Erythroblast (primary cell): ENCODE results near the gene SPDYE4.

Source experiments
- DNase-seq, 2 experiments: peaks; one replicate each; lab custom pipeline; 2025; lab: John Stamatoyannopoulos, UW
- GATA1 ChIP-seq: IDR thresholded peaks from 2 replicates; pipeline ENCODE4 v1.6.1; 2011; ENCODE audit warnings: low read depth, mild to moderate bottlenecking, control low read depth, low read length, moderate library complexity
- POLR2A ChIP-seq: IDR thresholded peaks from 2 replicates; pipeline ENCODE4 v1.6.1; 2011; ENCODE audit warnings: mild to moderate bottlenecking, low read length

The SPDYE4 gene

DNA sequence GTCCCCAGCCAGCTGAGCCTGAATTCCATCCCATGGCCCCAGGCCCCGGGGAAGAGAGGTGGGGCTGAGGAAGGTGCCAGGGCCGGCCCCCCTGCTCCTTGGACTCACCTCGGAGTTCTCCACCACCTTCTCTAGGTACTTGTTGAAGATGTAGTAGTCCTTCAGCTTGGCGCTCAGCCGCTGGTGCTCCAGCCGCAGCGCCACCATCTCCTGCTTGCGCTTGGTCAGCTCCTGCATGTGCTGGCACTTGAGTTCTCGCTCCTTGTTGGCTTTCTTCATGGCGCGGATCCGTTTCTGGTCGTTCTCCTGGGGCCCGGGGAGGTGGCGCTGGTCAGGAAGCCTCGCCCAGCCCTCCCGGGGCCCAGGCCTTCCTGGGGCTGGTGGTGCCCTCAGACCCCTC is 17.0 kb downstream of the SPDYE4 start:
- DNase-seq, result no peak
- TF ChIP-seq GATA1 (no peak), POLR2A (no peak)

DNA sequence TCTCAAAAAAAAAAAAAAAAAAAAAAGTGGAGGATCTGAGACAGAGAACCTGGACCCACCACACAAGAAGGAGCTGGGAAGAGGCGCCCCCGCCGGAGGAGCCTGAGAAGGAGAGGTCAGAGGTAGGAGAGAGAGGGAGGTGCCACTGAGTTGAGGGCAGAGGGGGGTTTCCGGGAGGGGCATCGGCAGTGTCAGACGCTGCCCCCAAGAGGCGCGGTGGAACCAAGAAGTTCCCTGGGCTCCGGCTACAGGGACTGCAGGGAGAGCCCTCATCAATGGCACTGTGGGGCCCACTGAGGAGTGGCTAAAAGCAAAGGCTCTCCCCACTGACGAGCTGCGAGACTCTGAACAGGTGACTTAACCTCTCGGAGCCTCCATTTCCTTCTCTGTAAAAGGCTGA is 17.9 kb downstream of the SPDYE4 start:
- no peak for DNase-seq

DNA sequence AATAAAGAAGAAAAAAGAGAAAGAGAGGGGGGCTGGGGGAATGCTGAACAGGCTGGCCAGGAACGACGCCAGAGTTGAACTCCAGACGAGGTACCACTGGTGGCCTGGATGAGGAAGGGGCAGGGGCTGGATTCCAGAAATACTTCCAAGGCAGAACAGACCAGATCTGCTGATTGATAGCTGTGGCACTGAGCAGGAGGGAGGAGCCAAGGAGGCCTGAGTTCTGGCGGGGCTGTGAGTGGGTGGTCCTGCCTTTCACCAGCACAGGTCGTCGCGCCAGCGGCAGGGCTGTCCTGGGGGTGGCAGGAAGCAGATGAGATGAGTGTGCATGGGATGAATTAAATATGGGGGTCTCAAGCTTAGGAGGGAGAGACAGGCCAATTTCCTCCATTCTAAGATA is 19.2 kb downstream of the SPDYE4 start:
- no peak for TF ChIP-seq POLR2A
- TF ChIP-seq GATA1, result no peak
- DNase-seq, result no peak

More for the DNA sequence above, 17.9 kb downstream of the SPDYE4 start:
- TF ChIP-seq GATA1 (no peak), POLR2A (no peak)

GRCh38 chr17:8736796-8737195 is 21.6 kb downstream of the SPDYE4 start:
- DNase-seq, result no peak
- TF ChIP-seq POLR2A, result no peak
- TF ChIP-seq GATA1, result no peak

GRCh38 chr17:8736362-8736761 is 22.0 kb downstream of the SPDYE4 start:
- no peak for TF ChIP-seq POLR2A
- TF ChIP-seq GATA1, result no peak
- no peak for DNase-seq

DNA sequence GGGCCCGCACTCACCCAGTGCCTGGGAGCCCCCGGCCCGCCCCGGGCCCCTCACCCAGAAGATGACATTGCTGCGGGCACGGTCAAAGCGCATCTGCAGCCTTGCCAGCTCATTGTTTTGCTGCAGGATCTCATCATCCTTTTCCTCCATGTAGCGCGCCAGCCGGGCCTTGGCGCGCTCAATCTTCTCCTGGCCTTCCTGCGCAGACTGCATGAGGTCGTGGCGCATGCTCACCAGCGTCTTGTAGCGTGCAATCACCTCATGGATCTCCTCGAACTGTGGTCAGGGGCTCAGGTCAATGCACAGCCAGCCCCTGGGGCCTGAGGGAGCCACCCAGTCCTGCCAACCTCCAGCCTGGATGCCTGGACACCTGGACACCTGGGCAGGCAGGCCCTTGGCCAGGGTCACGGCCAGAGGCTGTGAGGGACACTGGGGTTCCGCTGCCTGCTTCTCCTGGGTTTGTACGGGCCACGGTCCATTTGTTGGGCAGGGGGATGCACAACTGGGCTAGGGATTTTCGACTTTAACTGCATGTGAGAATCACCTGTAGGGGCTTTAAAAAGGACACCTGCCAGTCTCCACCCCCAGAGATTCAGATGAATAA is 22.9 kb downstream of the SPDYE4 start:
- DNase-seq, result no peak
- TF ChIP-seq GATA1 (no peak), POLR2A (no peak)

DNA sequence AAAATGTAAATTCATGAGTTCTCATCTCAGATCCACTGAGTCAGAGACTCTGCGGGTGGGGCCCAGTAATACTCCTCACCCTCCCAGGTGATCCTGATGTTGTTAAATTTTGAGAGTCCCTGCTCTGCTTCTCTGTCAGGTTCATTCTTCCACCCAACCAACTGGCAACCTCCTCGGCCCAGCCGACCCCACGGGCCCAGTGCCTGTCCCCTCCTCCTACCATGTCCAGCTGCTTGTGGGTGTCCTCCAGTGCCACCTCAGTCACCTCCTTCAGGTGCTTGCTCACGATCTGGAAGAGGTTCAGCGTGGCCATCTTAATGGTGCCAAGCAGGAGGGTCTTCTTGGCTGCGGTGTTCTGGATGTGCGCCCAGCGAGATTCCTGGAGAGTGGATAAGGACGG is 23.5 kb downstream of the SPDYE4 start:
- TF ChIP-seq POLR2A, result no peak
- TF ChIP-seq GATA1, result no peak
- DNase-seq, result no peak

GRCh38 chr17:8732406-8733085 is 25.8 kb downstream of the SPDYE4 start:
- DNase-seq, result no peak
- TF ChIP-seq GATA1 (no peak), POLR2A (no peak)

- no peak for TF ChIP-seq POLR2A
- no peak for TF ChIP-seq GATA1
- DNase-seq, result no peak
Measured at GRCh38 chr17:8729860-8730259, 28.5 kb downstream of the SPDYE4 start.

- no peak for TF ChIP-seq GATA1
- TF ChIP-seq POLR2A, result no peak
- no peak for DNase-seq
Measured at GRCh38 chr17:8729421-8729820, 28.9 kb downstream of the SPDYE4 start.

DNA sequence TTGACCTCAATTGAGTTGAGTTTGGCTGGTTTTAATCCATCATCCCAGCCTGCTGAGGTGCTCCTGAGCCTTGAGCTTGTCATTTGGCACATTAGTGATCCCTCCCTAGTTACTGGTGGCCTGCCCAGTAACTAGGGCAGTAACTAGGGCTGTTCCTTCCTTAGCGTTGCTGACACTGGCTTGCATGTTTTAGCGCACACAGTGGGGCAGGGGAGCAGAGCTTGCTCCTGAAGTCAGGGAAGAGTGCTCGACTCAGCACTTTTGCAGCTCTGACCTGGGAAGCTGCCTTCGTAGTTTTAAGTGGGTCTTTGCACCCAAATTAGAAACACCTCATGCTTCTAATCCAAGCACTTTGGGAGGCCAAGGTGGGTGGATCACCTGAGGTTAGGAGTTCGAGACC is 29.4 kb downstream of the SPDYE4 start:
- DNase-seq, result no peak
- TF ChIP-seq GATA1, result no peak
- no peak for TF ChIP-seq POLR2A

DNA sequence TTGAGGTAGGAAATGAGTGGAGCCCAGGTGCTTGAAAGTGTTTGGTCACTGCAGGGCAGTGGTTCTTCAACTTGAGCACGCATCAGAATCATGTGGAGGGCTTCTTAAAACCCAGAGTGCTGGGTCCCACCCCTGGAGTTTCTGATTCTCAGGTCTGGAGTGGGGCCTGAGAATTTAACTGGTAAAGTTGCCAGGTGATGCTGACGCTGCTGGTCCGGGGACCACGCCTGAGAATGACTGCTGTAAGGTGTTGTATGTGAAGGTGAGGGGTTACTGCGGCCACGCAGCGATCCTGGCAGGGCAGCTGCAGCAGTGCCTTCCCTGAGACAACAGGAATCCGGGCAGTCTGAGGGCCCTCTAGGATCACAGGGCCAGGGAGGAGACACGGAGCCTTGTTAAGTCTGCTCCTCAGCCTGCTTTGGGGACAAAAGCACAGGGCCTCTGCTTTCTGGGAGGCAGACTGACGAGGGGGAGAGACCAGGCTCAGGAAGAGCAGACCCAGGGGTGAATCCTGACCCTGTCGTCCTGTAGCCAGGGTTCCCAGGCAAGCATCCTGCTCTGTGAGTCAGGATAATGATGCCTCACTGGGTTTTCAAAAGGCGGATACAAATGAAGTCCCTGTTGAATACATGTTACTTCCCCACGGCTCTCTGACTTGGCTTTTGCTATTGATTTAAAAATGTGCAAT is 30.0 kb downstream of the SPDYE4 start:
- no peak for DNase-seq
- TF ChIP-seq POLR2A (no peak), GATA1 (no peak)

- TF ChIP-seq GATA1, result no peak
- TF ChIP-seq POLR2A, result no peak
- DNase-seq, result no peak
Measured at GRCh38 chr17:8726941-8727555, 31.3 kb downstream of the SPDYE4 start.
